ENCODE results near the gene COL24A1. TPM values are rescaled to one million over a fixed set of nuclear protein-coding genes. Genes with fewer than 3 reads are reported as not detected.

Gene COL24A1
- total RNA-seq, 1 experiment from 2014 or later: 0.35 TPM

DNA sequence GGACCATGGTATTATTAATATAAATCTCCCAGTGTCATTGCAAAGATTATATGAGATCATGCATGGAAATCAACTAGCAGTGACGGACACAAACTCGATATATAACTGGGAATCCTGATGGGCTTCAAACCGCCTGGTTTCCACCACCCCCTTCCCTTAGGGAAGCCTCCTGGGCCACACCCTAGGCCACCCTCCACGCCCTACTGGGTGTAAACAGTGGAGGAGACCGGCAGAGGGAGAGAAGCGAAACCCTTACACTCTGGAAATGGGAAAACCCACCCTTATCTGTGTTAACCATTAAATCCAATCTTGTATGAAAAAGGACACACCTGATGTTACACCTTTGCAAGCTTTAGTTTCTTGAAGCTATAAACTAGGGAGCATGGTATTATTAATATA lies 447.7 kb downstream of the COL24A1 start:
- Mint-ChIP-seq H3K36me3 (ENCODE audit: insufficient read depth in 1 of 3, low read depth in 3 of 3) (peaks cover 11 to 23% (median 21%) of the 10 kb centered on the region in 3 experiments), H3K27ac (no peak overlapping the region)
- H3K56ac ChIP-seq (ENCODE audit: insufficient read length, low read depth, low read length): no peak overlapping the region

More for the DNA sequence above, 447.7 kb downstream of the COL24A1 start:
- no peak overlapping the region for H2AFZ ChIP-seq (ENCODE audit: low read length)
- no peaks in the 10 kb centered on the region for H3K27me3 ChIP-seq (ENCODE audit: insufficient read depth, low read length)
- H2BK12ac ChIP-seq (ENCODE audit: insufficient read length, low read depth, low read length): no peak overlapping the region
- Mint-ChIP-seq H3K4me1 (peaks cover 2 to 4% of the 10 kb centered on the region in 2 experiments; a peak in 1 of 4 replicates), H3K9me3 (peaks cover under 1 to 2% of the 10 kb centered on the region in 2 experiments; a peak in 4 of 5 replicates), H3K27me3 (ENCODE audit: low read depth) (no peaks in the 10 kb centered on the region), H3K4me3 (no peak overlapping the region)
- no peak overlapping the region for H3K14ac ChIP-seq (ENCODE audit: insufficient read depth, low read length)
- H3K27ac ChIP-seq (ENCODE audit: insufficient read length, low read depth, low read length): peak overlapping the region; percentile 9
- no peak overlapping the region for H3K23ac ChIP-seq (ENCODE audit: insufficient read length, low read depth, low read length)
- no peak overlapping the region for H4K8ac ChIP-seq (replicated peaks; ENCODE audit: insufficient read length, low read depth, low read length)
- TF ChIP-seq CTCF (conservative IDR thresholded peaks at IDR 0.05): no peak
- peaks cover 8% of the 10 kb centered on the region for H3K23me2 ChIP-seq (ENCODE audit: insufficient read length, low read depth, low read length, poor library complexity, severe bottlenecking)
- H4K91ac ChIP-seq (ENCODE audit: insufficient read length, low read depth, low read length): no peak overlapping the region
- no peak overlapping the region for H2BK20ac ChIP-seq (ENCODE audit: low read depth, low read length, poor library complexity, severe bottlenecking)
- WGBS (ENCODE audit: extremely low coverage, insufficient read length, low lambda C conversion rate): no CpG with 5 or more reads among the region's 6 CpGs
- DNase-seq: no peak
- no peak overlapping the region for H3K4ac ChIP-seq (ENCODE audit: low read depth, low read length)
- H3K9ac ChIP-seq (ENCODE audit: extremely low read depth, insufficient read length, low read length): no peak overlapping the region
- no peak overlapping the region for H2BK15ac ChIP-seq (ENCODE audit: low read depth, low read length)
- no peak overlapping the region for H2BK120ac ChIP-seq (ENCODE audit: low read depth, low read length, poor library complexity, severe bottlenecking)
- H3K4me1 ChIP-seq (ENCODE audit: insufficient read depth, low read length): peaks cover 2% of the 10 kb centered on the region; the same call in 1 of the 2 replicates
- no peaks in the 10 kb centered on the region for H3K9me3 ChIP-seq (ENCODE audit: control insufficient read depth, low read depth, low read length)
- no peaks in the 10 kb centered on the region for H4K20me1 ChIP-seq (ENCODE audit: control insufficient read depth, insufficient read depth, insufficient read length)
- no peak overlapping the region for H2AK5ac ChIP-seq (ENCODE audit: insufficient read length, low read length)
- H3K79me1 ChIP-seq (ENCODE audit: insufficient read depth, low read depth, low read length, poor library complexity, severe bottlenecking): no peaks in the 10 kb centered on the region
- H3K79me2 ChIP-seq (ENCODE audit: insufficient read depth, low read length): peaks cover 15% of the 10 kb centered on the region; the same call in 1 of the 2 replicates
- H2BK5ac ChIP-seq (ENCODE audit: insufficient read length, low read length): no peak overlapping the region
- no peak overlapping the region for H4K5ac ChIP-seq (ENCODE audit: insufficient read length, low read depth, low read length)
- peak overlapping the region; percentile 98 for H3K4me2 ChIP-seq (ENCODE audit: insufficient read depth, insufficient read length, low read length)
- no peak overlapping the region for H3T11ph ChIP-seq (ENCODE audit: low read length)
- no peak overlapping the region for H3K18ac ChIP-seq (ENCODE audit: insufficient read length, low read depth, low read length)
